Neural cell (in vitro differentiated cells): Measurements from ENCODE around the gene RUBCNL. TPM values are rescaled to one million over a fixed set of nuclear protein-coding genes. Genes with fewer than 3 reads are reported as not detected.

Experiments
- H2AFZ ChIP-seq: fragments of 200-600, 300-800 bp; sonication (generic), shearing (Covaris generic); 2 replicates; pipeline ENCODE4 v1.6.0; 2014; ENCODE audit warnings: low read depth, mild to moderate bottlenecking, antibody characterized with exemption, low read length, moderate library complexity
- H3F3A ChIP-seq: fragments of 200-600 bp; shearing (Covaris generic); 2 replicates; pipeline ENCODE4 v1.6.1; 2016; ENCODE audit warnings: mild to moderate bottlenecking, moderate library complexity, mixed read lengths, antibody characterized with exemption, low read length; ENCODE audit not compliant: insufficient read depth, poor library complexity, severe bottlenecking
- H3K27ac ChIP-seq: fragments of 200-600, 300-800 bp; sonication (generic), shearing (Covaris generic); 2 replicates; pipeline ENCODE4 v1.5.1; 2014; ENCODE audit warnings: mild to moderate bottlenecking, low read length, moderate library complexity
- H3K27me3 ChIP-seq: fragments of 300-800, 200-600 bp; sonication (generic), shearing (Covaris generic); 2 replicates; pipeline ENCODE4 v1.6.0; 2014; ENCODE audit warnings: mild to moderate bottlenecking, low read depth, low read length, moderate library complexity; ENCODE audit not compliant: insufficient read depth
- H3K36me3 ChIP-seq: fragments of 300-800, 200-600 bp; sonication (generic), shearing (Covaris generic); 2 replicates; pipeline ENCODE4 v1.5.1; 2014; ENCODE audit warnings: mild to moderate bottlenecking, antibody characterized with exemption, low read length, moderate library complexity; ENCODE audit not compliant: insufficient read depth
- H3K4me2 ChIP-seq: fragments of 300-800, 200-600 bp; sonication (generic), shearing (Covaris generic); 2 replicates; pipeline ENCODE4 v1.6.0; 2014; ENCODE audit warnings: mild to moderate bottlenecking, low read length
- H3K4me3 ChIP-seq: fragments of 300-800, 200-600 bp; sonication (generic), shearing (Covaris generic); 2 replicates; pipeline ENCODE4 v1.5.1; 2014; ENCODE audit warnings: mild to moderate bottlenecking, low read length, moderate library complexity
- H3K79me2 ChIP-seq: fragments of 200-600 bp; shearing (Covaris generic); replicated peaks from 2 replicates; pipeline ENCODE4 v1.6.0; 2014; ENCODE audit warnings: mild to moderate bottlenecking, low read length, moderate library complexity; ENCODE audit not compliant: insufficient read depth
- H3K9ac ChIP-seq: fragments of 300-800, 200-600 bp; sonication (generic), shearing (Covaris generic); 2 replicates; pipeline ENCODE4 v1.6.1; 2016; ENCODE audit warnings: mild to moderate bottlenecking, low read length, mixed read lengths
- H3K9me2 ChIP-seq: fragments of 200-600 bp; shearing (Covaris generic); 2 replicates; pipeline ENCODE4 v1.6.1; 2016; ENCODE audit warnings: mild to moderate bottlenecking, low read length, mixed read lengths; ENCODE audit not compliant: insufficient read depth
- H3K9me3 ChIP-seq: fragments of 200-600, 300-800 bp; sonication (generic), shearing (Covaris generic); 2 replicates; pipeline ENCODE4 v1.6.1; 2016; ENCODE audit warnings: mild to moderate bottlenecking, mixed run types, low read length, moderate library complexity, mixed read lengths
- H4K20me1 ChIP-seq: fragments of 200-600 bp; shearing (Covaris generic); 2 replicates; pipeline ENCODE4 v1.6.1; 2016; ENCODE audit warnings: mild to moderate bottlenecking, mixed run types; ENCODE audit not compliant: insufficient read depth
- CTCF ChIP-seq: fragments of 450-650 bp; IDR thresholded peaks from 2 replicates; pipeline ENCODE4 v1.5.1; 2014; ENCODE audit warnings: antibody characterized with exemption, mild to moderate bottlenecking, moderate library complexity; ENCODE audit not compliant: poor library complexity, severe bottlenecking
- EP300 ChIP-seq: fragments of 450-650 bp; conservative IDR thresholded peaks from 2 replicates; pipeline ENCODE4 v1.6.1; 2014; ENCODE audit warnings: antibody characterized with exemption, mild to moderate bottlenecking, moderate library complexity; ENCODE audit not compliant: poor library complexity, severe bottlenecking
- EZH2 ChIP-seq: fragments of 200-600, 300-800 bp; shearing (Covaris generic), sonication (generic); IDR thresholded peaks from 2 replicates; pipeline ENCODE4 v1.6.1; 2014; ENCODE audit warnings: antibody characterized with exemption, low read length, borderline replicate concordance, mild to moderate bottlenecking; ENCODE audit not compliant: insufficient read depth, poor library complexity, severe bottlenecking
- MXI1 ChIP-seq: fragments of 450-650 bp; conservative IDR thresholded peaks from 2 replicates; pipeline ENCODE4 v1.6.1; 2014; ENCODE audit warnings: antibody characterized with exemption, mild to moderate bottlenecking; ENCODE audit not compliant: poor library complexity, severe bottlenecking
- POLR2AphosphoS5 ChIP-seq: IDR thresholded peaks from 2 replicates; pipeline ENCODE4 v1.6.1; 2012
- RAD21 ChIP-seq: fragments of 450-650 bp; conservative IDR thresholded peaks from 2 replicates; pipeline ENCODE4 v1.6.1; 2014; ENCODE audit warnings: antibody characterized with exemption, mild to moderate bottlenecking, moderate library complexity
- REST ChIP-seq: IDR thresholded peaks from 2 replicates; pipeline ENCODE4 v1.6.1; 2012; ENCODE audit warnings: borderline replicate concordance
- SMC3 ChIP-seq: fragments of 450-650 bp; conservative IDR thresholded peaks from 2 replicates; pipeline ENCODE4 v1.6.1; 2014; ENCODE audit warnings: antibody characterized with exemption, mild to moderate bottlenecking, moderate library complexity; ENCODE audit not compliant: poor library complexity
- TAF1 ChIP-seq: IDR thresholded peaks from 2 replicates; pipeline ENCODE4 v1.6.1; 2012; ENCODE audit warnings: low read depth
- polyA plus RNA-seq: library from polyadenylated mRNA; depleted of rRNA; stranded (reverse); fragments of >200 nt; gene quantifications from 2 replicates; pipeline ENCODE4 v1.2.3, GENCODE V29; 2014

The RUBCNL gene
- polyA plus RNA-seq, 1 donor from 2014 or later, result not detected

- Histone ChIP-seq H3K27me3 (no peaks in the 10 kb centered on the region), H4K20me1 (no peaks in the 10 kb centered on the region), H3K9me2 (no peaks in the 10 kb centered on the region), H3K9ac (no peak overlapping the region), H3K4me2 (no peak overlapping the region), H3K36me3 (no peaks in the 10 kb centered on the region), H2AFZ (no peak overlapping the region), H3K27ac (no peak overlapping the region), H3F3A (no peaks in the 10 kb centered on the region), H3K4me3 (no peak overlapping the region), H3K9me3 (no peaks in the 10 kb centered on the region), H3K79me2 (no peaks in the 10 kb centered on the region)
- TF ChIP-seq EP300 (no peak), CTCF (no peak), POLR2AphosphoS5 (no peak), EZH2 (no peak), REST (no peak), SMC3 (no peak), TAF1 (no peak), RAD21 (no peak), MXI1 (no peak)
These were observed 74.0 kb downstream of the RUBCNL start for GRCh38 chr13:46313024-46313423.

- H3K27me3 ChIP-seq, result no peaks in the 10 kb centered on the region
- H3K9me3 ChIP-seq, result no peaks in the 10 kb centered on the region
- H3K4me3 ChIP-seq, result no peak overlapping the region
- no peaks in the 10 kb centered on the region for H3K79me2 ChIP-seq
- no peak overlapping the region for H3K27ac ChIP-seq
- no peaks in the 10 kb centered on the region for H3K36me3 ChIP-seq
- H3K9ac ChIP-seq, result no peak overlapping the region
- no peak overlapping the region for H2AFZ ChIP-seq
- no peaks in the 10 kb centered on the region for H3F3A ChIP-seq
- H3K4me2 ChIP-seq, result no peak overlapping the region
- H3K9me2 ChIP-seq, result no peaks in the 10 kb centered on the region
- TF ChIP-seq POLR2AphosphoS5, result no peak
- TF ChIP-seq CTCF, result no peak
- no peak for TF ChIP-seq REST
- TF ChIP-seq EZH2, result no peak
- TF ChIP-seq TAF1, result no peak
- TF ChIP-seq RAD21, result no peak
- TF ChIP-seq MXI1, result no peak
- no peak for TF ChIP-seq SMC3
- no peak for TF ChIP-seq EP300
- H4K20me1 ChIP-seq, result no peaks in the 10 kb centered on the region
These were observed 75.8 kb downstream of the RUBCNL start for GRCh38 chr13:46311217-46311616.
